Left renal pelvis (tissue), 4 donors: ENCODE results near the gene C11orf86. TPM values are rescaled to one million over a fixed set of nuclear protein-coding genes. Genes with fewer than 3 reads are reported as not detected.

ENCODE experiments used
- DNase-seq, 4 donors: peaks; one replicate each; pipeline ENCODE4 v3.0.0-alpha.2; 2013; ENCODE audit warnings: low read depth in 4 of 4, low spot score in 3 of 4
- polyA plus RNA-seq, 4 donors: library from polyadenylated mRNA; unstranded; fragments of 120-200 nt; gene quantifications; one replicate each; pipeline ENCODE4 v1.2.1, GENCODE V29; 2013; ENCODE audit not compliant: insufficient read length in 4 of 4

C11orf86 gene
- polyA plus RNA-seq, 4 donors, result not detected

- no peak for DNase-seq
These were observed 48.2 kb downstream of the C11orf86 start, which contains the start of gene SYT12 for GRCh38 chr11:67022961-67023956. Gene SYT12, plus strand, starts transcription at chr11:67023134. Its CDS starts 7,011 bp downstream, at chr11:67030145.

- no peak for DNase-seq
These were observed 48.9 kb downstream of the C11orf86 start for GRCh38 chr11:67023957-67024353.

DNA sequence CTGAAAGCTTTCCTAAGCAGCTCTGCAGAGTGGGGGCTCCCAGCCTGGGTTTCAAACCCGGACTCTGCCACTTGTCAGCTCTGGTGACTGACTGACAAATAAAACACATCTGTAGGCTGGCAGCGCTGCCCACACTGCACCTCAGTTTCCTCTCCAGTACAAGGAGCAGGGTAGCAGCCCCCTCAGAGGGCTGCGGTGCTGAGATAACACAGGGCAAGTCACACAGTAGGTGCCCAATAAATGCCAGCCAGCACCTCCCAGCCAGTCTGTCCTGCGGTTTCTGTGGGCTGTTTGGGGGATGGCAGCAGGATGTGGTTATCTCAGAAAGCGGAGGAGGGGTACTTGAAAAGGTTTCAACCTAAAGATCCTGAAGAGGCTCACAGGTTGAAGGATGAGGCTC lies 49.3 kb downstream of the C11orf86 start:
- no peak for DNase-seq

DNA sequence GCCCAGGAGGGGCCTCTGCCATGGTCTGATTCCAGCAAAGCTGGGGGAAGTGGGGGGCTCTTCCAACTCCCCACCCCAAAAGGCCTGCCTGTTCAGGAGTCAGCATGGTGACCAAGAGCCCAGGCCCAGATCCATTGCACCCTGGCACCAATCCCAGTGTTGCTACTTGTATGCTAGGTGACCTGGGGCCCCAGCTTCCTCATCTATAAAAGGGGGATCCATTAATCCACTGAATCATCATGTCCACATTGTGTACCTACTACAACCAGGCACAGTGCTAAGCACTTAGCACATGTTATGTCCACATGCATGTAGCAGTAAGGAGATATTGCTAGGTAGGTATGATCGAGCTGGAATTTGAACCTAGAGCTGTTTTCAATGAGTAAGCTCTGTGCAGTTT lies 49.9 kb downstream of the C11orf86 start:
- DNase-seq, result no peak

DNA sequence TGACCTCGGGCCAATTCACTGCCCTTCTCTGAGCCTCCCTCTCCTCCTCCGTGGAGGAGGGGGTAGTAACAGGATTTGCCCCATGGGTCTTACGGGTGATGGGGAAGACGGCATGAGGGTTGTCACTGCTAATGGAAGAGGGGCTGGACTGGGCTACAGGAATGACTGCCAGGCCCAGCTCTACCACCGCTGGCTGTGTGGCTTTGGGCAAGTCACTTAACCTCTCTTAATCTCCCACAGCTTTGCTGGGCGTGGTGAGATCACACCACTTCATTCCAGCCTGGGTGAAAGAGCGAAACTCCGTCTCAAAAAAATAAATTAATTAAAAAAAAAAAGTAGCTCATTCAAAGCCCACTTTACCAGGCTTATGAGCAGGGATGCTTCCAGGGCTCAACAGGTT lies 50.6 kb downstream of the C11orf86 start:
- DNase-seq, result no peak

Other genes starting within 250 kb of the C11orf86 start
- gene SPTBN2, start 246.1 kb upstream of the C11orf86 start, polyA plus RNA-seq, result 10 to 100 TPM in 3 of 4 donors, 1 to 10 TPM in 1; 9.2 to 75.2 (median 50.7) TPM
- 10 to 100 TPM; 18.9 to 36.5 (median 21.2) TPM for gene RCE1, start 131.9 kb upstream of the C11orf86 start, polyA plus RNA-seq
- gene LRFN4, start 118.2 kb upstream of the C11orf86 start, polyA plus RNA-seq, result 10 to 100 TPM in 3 of 4 donors, 1 to 10 TPM in 1; 9.1 to 28.0 (median 12.7) TPM
- gene PC, start 16.9 kb upstream of the C11orf86 start, polyA plus RNA-seq, result 10 to 100 TPM; 15.3 to 56.0 (median 38.6) TPM
- gene SYT12, start 47.8 kb downstream of the C11orf86 start, polyA plus RNA-seq, result under 1 TPM; 0.09 to 0.47 (median 0.15) TPM
- 10 to 100 TPM in 1 of 4 donors, 1 to 10 TPM in 3; 5.6 to 18.9 (median 8.8) TPM for gene RHOD, start 81.5 kb downstream of the C11orf86 start, polyA plus RNA-seq
- gene KDM2A, start 144.0 kb downstream of the C11orf86 start, polyA plus RNA-seq, result 10 to 100 TPM; 62.1 to 84.3 (median 74.2) TPM